Smooth muscle cell of bladder (primary cell): Measurements from ENCODE around the gene DYNC1LI1. TPM values are rescaled to one million over a fixed set of nuclear protein-coding genes. Genes with fewer than 3 reads are reported as not detected.

Source experiments
- total RNA-seq: library from RNA; depleted of rRNA; stranded (reverse); fragments of >200 nt; gene quantifications from 2 replicates; pipeline ENCODE4 v1.2.3, GENCODE V29; 2014

DYNC1LI1 gene
- total RNA-seq: 28.7 and 28.9 TPM in 2 replicates

DNA sequence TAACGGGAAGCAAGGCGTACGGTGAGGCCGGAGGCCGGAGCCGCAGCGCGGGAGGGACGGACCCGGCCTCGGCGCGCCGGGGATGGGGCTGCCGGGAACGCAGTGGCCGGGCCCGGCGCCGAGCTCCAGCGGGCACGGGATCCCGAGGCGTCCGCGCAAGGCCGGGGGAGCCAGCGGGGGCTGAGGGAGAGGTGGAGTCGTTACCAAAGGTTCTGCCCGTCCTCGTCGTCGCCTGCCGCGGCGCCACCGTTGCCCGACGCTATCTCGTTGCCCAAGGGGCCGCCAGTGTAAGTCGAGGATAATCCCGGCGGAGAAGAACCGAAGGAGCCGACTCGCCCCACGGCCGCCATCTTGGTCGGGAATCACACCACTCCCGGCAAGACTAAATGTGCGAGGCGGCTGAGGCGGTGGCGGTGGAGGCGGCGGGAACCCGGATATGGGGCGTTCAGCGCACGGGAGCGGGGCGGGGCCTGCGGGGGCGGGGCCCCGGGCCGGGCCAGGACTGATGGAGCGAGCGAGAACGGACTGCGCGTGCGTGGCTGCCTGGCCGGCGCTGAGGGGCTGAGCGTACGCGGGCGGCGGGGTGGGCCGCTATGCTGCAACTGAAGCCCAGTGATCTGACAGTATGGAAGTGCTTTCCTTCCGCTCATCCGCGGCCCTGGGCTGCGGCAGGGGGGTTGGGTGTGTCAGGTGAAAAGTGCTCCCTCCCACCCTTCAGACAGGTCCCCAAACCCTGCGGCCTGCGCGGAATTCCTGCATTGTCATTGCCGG, at the start of gene DYNC1LI1:
Gene DYNC1LI1 (minus strand): TSS at position 438 of the 771 bp plus-strand sequence. CDS start 88 bp downstream, at position 350.

DNA sequence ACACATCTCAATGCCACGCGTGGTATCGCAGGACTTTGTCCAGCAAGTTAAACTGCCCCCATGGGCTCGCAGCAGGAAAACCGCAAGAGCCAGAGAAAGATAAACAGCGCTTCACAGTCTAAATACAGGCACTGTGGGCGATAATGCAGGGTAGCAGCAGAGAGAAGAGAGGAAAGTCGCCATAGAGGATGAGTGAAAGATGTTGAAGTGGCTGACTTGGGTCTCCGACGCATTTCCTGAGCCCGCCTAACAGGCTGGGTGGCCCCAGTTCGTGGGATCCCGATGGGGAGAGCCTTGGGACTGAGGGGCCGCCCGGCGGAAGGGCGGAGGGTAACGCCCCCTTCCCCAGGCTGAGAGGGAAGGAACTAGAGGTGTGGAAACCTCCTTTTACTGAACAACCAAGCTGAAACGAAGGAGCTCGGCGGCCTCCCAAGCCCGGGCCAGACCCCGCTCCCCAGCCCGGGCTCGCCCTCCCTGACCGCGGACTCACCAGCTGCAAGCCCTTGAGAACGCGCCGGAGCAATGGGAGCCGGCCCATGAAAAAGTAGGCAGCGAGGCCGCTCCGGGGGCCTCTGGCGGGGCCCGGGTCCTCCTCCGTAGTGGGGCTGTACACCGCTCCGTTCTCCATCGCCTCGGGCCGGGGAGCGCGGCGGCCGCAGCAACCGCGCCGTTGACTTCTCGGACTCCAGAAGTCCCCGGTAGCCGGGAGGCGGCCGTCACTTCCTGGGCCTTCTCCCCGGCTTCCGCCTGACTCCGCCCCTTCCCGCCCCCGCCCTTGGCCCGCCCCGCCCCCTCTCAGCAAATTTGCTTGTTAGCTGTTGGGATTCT, 68.3 kb downstream of the DYNC1LI1 start, which contains the start of gene CMTM6:
Gene CMTM6 (minus strand): TSS at position 735 of the 828 bp plus-strand sequence. CDS start 107 bp downstream, at position 628.

Other genes with a start within 250 kb of the DYNC1LI1 start
- 2.6 and 3.4 TPM in 2 replicates for gene CMTM7, start 179.0 kb downstream of the DYNC1LI1 start, total RNA-seq
- gene CMTM6, start 68.0 kb downstream of the DYNC1LI1 start, total RNA-seq: 98.5 and 104 TPM in 2 replicates
- 24.6 and 26.0 TPM in 2 replicates for gene CNOT10, start 114.3 kb upstream of the DYNC1LI1 start, total RNA-seq
- not detected in 2 replicates for gene TRIM71, start 247.1 kb upstream of the DYNC1LI1 start, total RNA-seq